ENCODE measurements around the gene TPO.

Gene TPO

DNA sequence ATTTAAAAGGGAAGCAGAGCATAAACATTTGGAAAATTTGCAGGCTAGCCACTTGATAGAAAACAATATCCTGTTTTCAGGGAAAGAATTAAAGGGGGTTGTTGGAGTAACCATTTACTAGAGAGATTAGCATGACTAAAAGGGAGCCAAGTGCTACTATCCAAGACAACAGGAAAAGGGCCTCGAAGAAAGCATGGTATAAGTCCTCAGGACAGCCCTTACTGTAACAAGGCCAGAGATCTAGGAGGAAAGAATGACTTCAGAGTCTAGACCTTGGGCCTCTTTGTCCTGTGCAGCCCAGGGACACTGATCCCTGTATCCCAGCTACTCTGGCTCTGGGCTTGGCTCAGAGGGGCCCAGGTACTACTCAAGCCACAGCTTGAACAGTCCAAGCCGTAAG lies 16.6 kb downstream of the TPO start:
- TF ChIP-seq, protein P1, sequence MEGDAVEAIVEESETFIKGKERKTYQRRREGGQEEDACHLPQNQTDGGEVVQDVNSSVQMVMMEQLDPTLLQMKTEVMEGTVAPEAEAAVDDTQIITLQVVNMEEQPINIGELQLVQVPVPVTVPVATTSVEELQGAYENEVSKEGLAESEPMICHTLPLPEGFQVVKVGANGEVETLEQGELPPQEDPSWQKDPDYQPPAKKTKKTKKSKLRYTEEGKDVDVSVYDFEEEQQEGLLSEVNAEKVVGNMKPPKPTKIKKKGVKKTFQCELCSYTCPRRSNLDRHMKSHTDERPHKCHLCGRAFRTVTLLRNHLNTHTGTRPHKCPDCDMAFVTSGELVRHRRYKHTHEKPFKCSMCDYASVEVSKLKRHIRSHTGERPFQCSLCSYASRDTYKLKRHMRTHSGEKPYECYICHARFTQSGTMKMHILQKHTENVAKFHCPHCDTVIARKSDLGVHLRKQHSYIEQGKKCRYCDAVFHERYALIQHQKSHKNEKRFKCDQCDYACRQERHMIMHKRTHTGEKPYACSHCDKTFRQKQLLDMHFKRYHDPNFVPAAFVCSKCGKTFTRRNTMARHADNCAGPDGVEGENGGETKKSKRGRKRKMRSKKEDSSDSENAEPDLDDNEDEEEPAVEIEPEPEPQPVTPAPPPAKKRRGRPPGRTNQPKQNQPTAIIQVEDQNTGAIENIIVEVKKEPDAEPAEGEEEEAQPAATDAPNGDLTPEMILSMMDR (IDR thresholded peaks at IDR 0.05; ENCODE audit: low read depth, low read length) = no peak
- H3K4me3 ChIP-seq (replicated peaks in 1 of 2; ENCODE audit: low read depth in 2 of 2, low read length in 2 of 2) = no peak overlapping the region
- DNase-seq (ENCODE audit: low read depth in 2 of 2) = no peak

DNA sequence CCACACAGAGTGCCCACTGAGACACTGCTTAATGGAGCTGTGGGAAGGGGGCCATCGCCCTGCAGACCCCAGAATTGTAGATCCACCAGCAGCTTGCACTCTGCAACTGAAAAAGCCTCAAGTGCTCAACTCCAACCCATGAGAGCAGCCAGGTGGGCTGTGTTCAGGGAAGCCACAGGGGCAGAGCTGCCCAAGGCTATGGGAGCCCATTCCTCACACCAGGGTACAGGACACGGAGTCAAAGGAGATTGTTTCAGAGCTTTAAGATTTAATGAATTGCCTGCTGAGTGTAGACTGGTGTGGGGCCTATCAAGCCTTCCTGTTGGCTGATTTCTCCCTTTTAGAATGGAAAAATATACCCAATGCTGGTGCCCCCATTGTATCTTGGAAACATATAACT lies 17.2 kb downstream of the TPO start:
- TF ChIP-seq, protein P1 (IDR thresholded peaks at IDR 0.05; ENCODE audit: low read depth, low read length) = no peak

DNA sequence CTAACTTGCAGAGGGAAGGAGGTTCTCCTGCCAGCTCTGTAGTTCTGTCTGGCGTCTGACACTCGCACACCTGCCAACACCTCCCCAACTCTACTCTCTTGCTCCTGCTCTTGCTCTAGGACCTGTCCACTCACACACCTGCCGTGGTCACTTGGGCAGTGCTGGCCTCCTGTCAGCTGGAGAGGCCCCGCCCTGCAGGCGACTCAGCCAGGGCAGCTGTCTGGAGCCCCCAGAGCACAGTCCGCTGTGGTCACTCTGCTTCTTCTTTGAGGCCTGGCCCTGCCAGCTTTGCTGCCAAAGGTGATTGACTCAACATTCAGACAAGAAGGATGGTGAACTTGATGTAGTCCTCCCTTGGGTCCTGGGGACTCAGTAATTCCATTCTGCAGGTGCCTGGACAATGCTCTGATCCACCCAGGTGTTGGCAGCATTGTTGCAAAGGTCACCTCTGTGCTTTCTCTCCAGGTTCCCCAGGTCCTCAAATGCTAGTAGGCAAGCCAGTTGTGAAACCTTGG lies 18.7 kb downstream of the TPO start:
- H3K4me3 ChIP-seq (replicated peaks in 1 of 2; ENCODE audit: low read depth in 2 of 2, low read length in 2 of 2) = no peak overlapping the region
- TF ChIP-seq, protein P1 (IDR thresholded peaks at IDR 0.05; ENCODE audit: low read depth, low read length) = no peak
- no peak for DNase-seq (ENCODE audit: low read depth in 2 of 2)

More for the DNA sequence above, 17.2 kb downstream of the TPO start:
- DNase-seq (ENCODE audit: low read depth in 2 of 2) = no peak
- H3K4me3 ChIP-seq (replicated peaks in 1 of 2; ENCODE audit: low read depth in 2 of 2, low read length in 2 of 2) = no peak overlapping the region

DNA sequence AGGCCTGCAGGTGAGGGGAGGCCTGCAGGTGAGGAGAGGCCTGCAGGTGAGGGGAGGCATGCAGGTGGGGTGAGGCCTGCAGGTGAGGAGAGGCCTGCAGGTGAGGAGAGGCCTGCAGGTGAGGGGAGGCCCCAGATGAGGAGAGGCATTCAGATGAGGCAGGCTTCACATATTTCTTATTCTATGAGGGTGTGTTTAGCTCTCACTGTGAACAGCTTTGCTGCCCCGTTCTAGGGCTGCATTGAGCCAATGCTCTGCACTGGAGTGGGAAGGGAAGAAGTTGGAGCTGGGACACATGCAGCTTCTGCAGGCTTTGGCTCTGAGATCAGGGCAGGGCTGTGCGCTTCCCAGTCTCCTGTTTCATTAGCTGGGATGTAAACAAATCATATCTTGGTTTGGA lies 19.5 kb downstream of the TPO start:
- DNase-seq (ENCODE audit: low read depth in 2 of 2) = no peak
- TF ChIP-seq, protein P1 (IDR thresholded peaks at IDR 0.05; ENCODE audit: low read depth, low read length) = no peak
- H3K4me3 ChIP-seq (replicated peaks in 1 of 2; ENCODE audit: low read depth in 2 of 2, low read length in 2 of 2) = no peak overlapping the region

DNA sequence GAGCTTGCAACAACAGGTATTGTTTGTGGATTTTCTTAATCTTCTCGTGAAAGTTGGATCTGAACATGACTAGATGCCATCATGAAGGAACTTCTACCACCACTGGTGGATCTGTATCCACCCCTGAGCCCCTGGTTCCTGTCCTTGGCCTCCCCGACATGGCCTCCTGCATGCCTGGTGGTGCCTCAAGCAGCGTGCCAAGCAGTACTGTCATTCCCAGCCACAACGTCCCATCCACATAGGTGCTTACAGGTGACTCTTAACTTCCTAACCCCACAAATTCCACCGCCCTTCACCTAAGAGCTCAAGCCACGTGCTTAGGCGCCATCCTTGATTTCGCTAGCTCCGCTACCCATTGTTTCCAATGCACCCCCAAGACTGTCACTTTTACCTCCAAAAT lies 23.1 kb downstream of the TPO start:
- H3K4me3 ChIP-seq (replicated peaks in 1 of 2; ENCODE audit: low read depth in 2 of 2, low read length in 2 of 2) = no peak overlapping the region
- DNase-seq (ENCODE audit: low read depth in 2 of 2) = no peak
- TF ChIP-seq, protein P1 (IDR thresholded peaks at IDR 0.05; ENCODE audit: low read depth, low read length) = no peak

DNA sequence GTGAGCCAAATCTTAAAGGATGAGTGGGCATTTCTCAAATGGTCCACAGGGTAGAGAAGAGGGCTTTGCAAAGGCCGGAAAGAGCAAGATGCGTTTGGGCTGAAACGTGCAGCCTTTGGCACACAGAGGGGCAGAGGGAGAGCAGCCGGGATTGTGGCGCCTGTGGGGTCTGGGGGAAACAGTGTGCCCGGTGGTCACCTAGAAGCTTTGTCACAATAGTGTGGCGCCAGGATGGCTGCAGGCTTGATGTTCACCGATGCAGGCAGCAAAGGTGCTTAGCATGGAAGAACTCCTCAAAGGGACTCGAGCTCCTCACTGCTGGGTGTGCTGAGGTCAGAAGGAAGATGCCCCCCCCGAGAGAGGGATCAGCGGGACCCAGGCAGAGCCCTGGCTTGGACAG lies 23.8 kb downstream of the TPO start:
- DNase-seq (ENCODE audit: low read depth in 2 of 2) = no peak
- TF ChIP-seq, protein P1 (IDR thresholded peaks at IDR 0.05; ENCODE audit: low read depth, low read length) = no peak
- H3K4me3 ChIP-seq (replicated peaks in 1 of 2; ENCODE audit: low read depth in 2 of 2, low read length in 2 of 2) = no peak overlapping the region

DNA sequence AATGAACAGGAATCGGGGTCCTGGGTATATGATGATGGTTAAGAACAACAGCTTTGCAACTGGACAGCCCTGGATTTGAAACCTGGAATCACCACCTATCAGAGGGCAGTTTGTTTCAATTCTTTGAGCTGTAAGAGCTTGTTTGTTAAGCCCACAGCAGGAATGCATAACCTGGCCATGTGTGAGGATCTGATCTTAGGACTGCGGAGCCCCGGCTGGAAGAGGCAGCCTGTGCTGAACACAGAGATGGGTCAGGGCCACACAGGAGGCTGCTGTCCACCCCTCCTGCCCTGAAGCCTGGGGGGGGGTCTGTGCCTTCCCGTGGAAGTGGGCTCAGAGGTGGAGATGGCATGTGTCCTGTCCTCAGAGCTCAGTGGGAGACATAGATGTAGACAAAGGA lies 24.3 kb downstream of the TPO start:
- no peak for DNase-seq (ENCODE audit: low read depth in 2 of 2)
- no peak overlapping the region for H3K4me3 ChIP-seq (replicated peaks in 1 of 2; ENCODE audit: low read depth in 2 of 2, low read length in 2 of 2)
- TF ChIP-seq, protein P1 (IDR thresholded peaks at IDR 0.05; ENCODE audit: low read depth, low read length) = no peak
